Pancreas (tissue), 10 donors: ENCODE data around the gene SPSB2. TPM values are rescaled to one million over a fixed set of nuclear protein-coding genes. Genes with fewer than 3 reads are reported as not detected.

ENCODE experiments used
- ATAC-seq, 4 donors: fragments of 200-7000 bp; cut with Tn5 transposase; one replicate each; pipeline versions ENCODE4 v1.8.0 to v1.9.1; 2020; ENCODE audit warnings: mild to moderate bottlenecking in 4 of 4, moderate library complexity in 4 of 4
- DNase-seq, 6 donors: peaks; one replicate each; pipeline ENCODE4 v3.0.0-alpha.2; 2020
- FAIRE-seq: peaks from 2 replicates; lab custom pipeline; 2012; peaks lifted over from hg19 to GRCh38; lab: Jason Lieb, UNC
- H3K27ac ChIP-seq, 4 donors: fragments of 200-600 bp; sonication (generic); 1 replicate in 3 of 4; 2 replicates in 1 of 4; pipeline versions ENCODE4 v1.5.0 to v1.8.0; 2020
- H3K27me3 ChIP-seq, 4 donors: fragments of 200-600 bp; one replicate each; pipeline ENCODE4 v1.8.0; 2021
- H3K36me3 ChIP-seq, 3 donors: fragments of 200-600 bp; sonication (generic) in 1 of 3; one replicate each; pipeline versions ENCODE4 v1.5.0 to v1.8.0; 2020 to 2021
- H3K4me1 ChIP-seq, 3 donors: fragments of 200-600 bp; one replicate each; pipeline ENCODE4 v1.8.0; 2021
- H3K4me3 ChIP-seq, 4 donors: fragments of 200-600 bp; sonication (generic) in 2 of 4; one replicate each; pipeline versions ENCODE4 v1.5.0 to v1.8.0; 2020 to 2021
- H3K9me3 ChIP-seq, 4 donors: fragments of 200-600 bp; one replicate each; pipeline ENCODE4 v1.8.0; 2021
- CTCF ChIP-seq, 4 donors: fragments of 200-600 bp; sonication (generic) in 3 of 4; IDR thresholded peaks; one replicate each; pipeline versions ENCODE4 v1.5.0 to v1.8.0; 2021; ENCODE audit warnings: antibody characterized with exemption in 4 of 4
- WGBS, 2 donors: extraction: QIAGEN DNeasy Blood & Tissue Kit; methylation state at CpG; one replicate each; pipeline ENCODE4 v1.1.7; 2013; 5-methylcytosine and 5-hydroxymethylcytosine counted together
- intact Hi-C, 3 donors: fragments of 100-400 bp; cut with DNase I; formaldehyde crosslinking; loops; one replicate each; pipeline versions ENCODE4 v1.11.1 to v1.14.2; 2022
- polyA plus RNA-seq, 2 donors: library from polyadenylated mRNA; stranded (reverse); fragments of 200-250 nt; gene quantifications; one replicate each; pipeline ENCODE4 v1.2.3, GENCODE V29; 2013
- total RNA-seq, 6 donors: library from RNA; stranded (reverse); fragmentation: NEBNext Ultra II Directional in 4 of 6; extraction: Animal tissue kit (Norgen Biotek cat#: 25700) in 4 of 6; gene quantifications; one replicate each; pipeline versions ENCODE4 v1.2.1 to v1.2.4, GENCODE V29; 2021 to 2023
- donor health status: healthy with polysubstance abuse.
- donor health status: DM: no; HTN: no; CAD: no; lungs with moderate emphysema.
- donor health status: DM: no; HTN: no; CAD: no.
- donor health status: control.
- donor health status: control.
- donor health status: Bipolar disorder and iron deficiency.
- donor health status: DM: yes; HTN: yes; CAD: no.
- donor health status: DM: no; HTN: no; CAD: no.
- donor health status: DM: no; HTN: no; CAD: no.
- donor health status: DM: yes; HTN: yes; CAD: no.

Gene SPSB2
- total and polyA plus RNA-seq, 8 donors: 3.1 to 12.5 (median 4.8) TPM

DNA sequence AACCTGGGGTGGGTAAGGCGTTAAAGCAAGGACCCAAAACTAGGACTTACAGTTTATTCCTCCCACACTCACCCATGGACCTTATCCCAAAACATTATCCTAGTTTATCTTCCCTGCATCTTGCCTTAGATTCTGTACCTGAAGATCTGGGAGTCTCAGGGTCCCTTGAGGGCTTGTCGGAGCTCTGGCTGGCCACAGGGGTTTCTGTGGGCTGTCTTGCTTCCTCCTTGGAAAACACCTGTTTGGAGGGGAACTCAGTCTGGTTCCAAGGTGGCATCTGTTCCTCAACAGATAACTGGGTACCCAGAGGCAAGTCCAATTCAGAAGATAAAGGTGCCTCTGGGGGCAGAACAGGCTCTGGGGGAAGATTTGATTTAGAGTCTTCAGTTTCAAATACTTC lies 23.7 kb downstream of the SPSB2 start:
- Histone ChIP-seq H3K9me3 (no peaks in the 10 kb centered on the region), H3K27ac (no peak overlapping the region), H3K4me3 (no peak overlapping the region), H3K36me3 (no peaks in the 10 kb centered on the region), H3K4me1 (peaks cover 0 to 10% (median 7%) of the 10 kb centered on the region in 3 donors), H3K27me3 (no peaks in the 10 kb centered on the region)
- ATAC-seq: no peak
- WGBS, 2 donors: 92 to 94% methylated on average over 2 of the region's 2 CpGs
- FAIRE-seq: no peak
- intact Hi-C loops: no loop called here
- DNase-seq: no peak
- no peak for TF ChIP-seq CTCF (IDR thresholded peaks at IDR 0.05)

GRCh38 chr12:6847676-6848075 lies 25.4 kb downstream of the SPSB2 start:
- no peak for TF ChIP-seq CTCF (IDR thresholded peaks at IDR 0.05)
- WGBS, 2 donors: 96 to 100% methylated on average over 2 of the region's 2 CpGs
- no peak for FAIRE-seq
- H3K9me3 ChIP-seq: no peaks in the 10 kb centered on the region
- H3K27me3 ChIP-seq: no peaks in the 10 kb centered on the region
- no peak for DNase-seq
- H3K27ac ChIP-seq: no peak overlapping the region
- no peaks in the 10 kb centered on the region for H3K36me3 ChIP-seq
- no peak for ATAC-seq
- peaks cover 0 to 3% (median 0%) of the 10 kb centered on the region in 3 donors for H3K4me1 ChIP-seq
- intact Hi-C loops: no loop called here
- H3K4me3 ChIP-seq: no peak overlapping the region

DNA sequence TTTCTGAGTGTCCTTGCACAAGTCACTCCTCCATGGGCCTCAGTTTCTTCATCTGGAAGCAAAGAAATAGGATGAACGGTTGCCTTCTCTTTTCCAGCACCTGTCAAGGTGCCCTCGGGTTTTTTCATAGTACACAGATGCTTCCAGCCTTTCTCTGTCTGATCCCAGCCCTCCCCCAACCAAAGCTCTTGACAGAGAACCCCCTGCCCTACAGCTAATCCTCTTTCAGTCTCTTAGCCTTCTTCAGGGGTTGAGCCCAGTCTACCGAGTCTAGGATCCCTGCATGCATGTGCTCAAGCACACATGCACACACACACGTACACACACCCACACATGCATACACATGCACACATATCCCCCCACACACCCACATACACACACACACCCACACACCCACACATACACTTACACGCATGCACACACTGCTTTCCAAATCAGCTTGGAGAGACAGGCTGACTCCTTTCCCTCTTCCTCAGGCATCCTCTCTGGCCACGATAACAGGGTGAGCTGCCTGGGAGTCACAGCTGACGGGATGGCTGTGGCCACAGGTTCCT lies 26.7 kb downstream of the SPSB2 start:
- no peak for TF ChIP-seq CTCF (IDR thresholded peaks at IDR 0.05)
- DNase-seq: no peak

DNA sequence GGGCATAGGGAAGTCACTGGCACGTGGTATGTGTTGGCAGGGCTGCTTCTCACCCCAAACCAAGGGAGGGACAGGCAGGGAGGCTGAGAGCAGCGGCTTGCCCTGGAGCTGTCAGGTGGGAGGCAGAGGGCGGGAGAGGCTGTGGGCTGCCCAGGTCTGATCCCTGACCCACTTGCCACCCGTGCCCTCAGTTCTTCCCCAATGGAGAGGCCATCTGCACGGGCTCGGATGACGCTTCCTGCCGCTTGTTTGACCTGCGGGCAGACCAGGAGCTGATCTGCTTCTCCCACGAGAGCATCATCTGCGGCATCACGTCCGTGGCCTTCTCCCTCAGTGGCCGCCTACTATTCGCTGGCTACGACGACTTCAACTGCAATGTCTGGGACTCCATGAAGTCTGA lies 27.7 kb downstream of the SPSB2 start:
- Histone ChIP-seq H3K27me3 (no peaks in the 10 kb centered on the region), H3K27ac (no peak overlapping the region), H3K4me3 (no peak overlapping the region), H3K9me3 (no peaks in the 10 kb centered on the region), H3K4me1 (no peaks in the 10 kb centered on the region), H3K36me3 (no peaks in the 10 kb centered on the region)
- TF ChIP-seq CTCF (IDR thresholded peaks at IDR 0.05): no peak
- WGBS, 2 donors: 90 to 92% methylated on average over 16 to 17 of the region's 17 CpGs
- FAIRE-seq (no peak), DNase-seq (no peak), ATAC-seq (no peak)
- intact Hi-C loops: no loop called here

More for the DNA sequence above, 26.7 kb downstream of the SPSB2 start:
- WGBS, 2 donors: 86 to 88% methylated on average over 7 of the region's 7 CpGs
- intact Hi-C loops: no loop called here
- Histone ChIP-seq H3K27ac (no peak overlapping the region), H3K4me1 (peaks cover 0 to 3% (median 0%) of the 10 kb centered on the region in 3 donors), H3K4me3 (no peak overlapping the region), H3K36me3 (no peaks in the 10 kb centered on the region), H3K27me3 (no peaks in the 10 kb centered on the region), H3K9me3 (no peaks in the 10 kb centered on the region)
- FAIRE-seq (no peak), ATAC-seq (no peak)

- H3K36me3 ChIP-seq: no peaks in the 10 kb centered on the region
- FAIRE-seq (no peak), ATAC-seq (no peak)
These were observed 29.8 kb downstream of the SPSB2 start for GRCh38 chr12:6843118-6843902.

More at GRCh38 chr12:6843118-6843902, 29.8 kb downstream of the SPSB2 start:
- H3K4me1 ChIP-seq: no peaks in the 10 kb centered on the region
- H3K27me3 ChIP-seq: no peaks in the 10 kb centered on the region
- H3K4me3 ChIP-seq: no peak overlapping the region
- WGBS, 2 donors: 74 to 80% methylated on average over 16 of the region's 16 CpGs
- H3K9me3 ChIP-seq: no peaks in the 10 kb centered on the region
- TF ChIP-seq CTCF (IDR thresholded peaks at IDR 0.05): no peak
- DNase-seq: no peak
- intact Hi-C loops: no loop called here
- no peak overlapping the region for H3K27ac ChIP-seq
